Stimulated activated CD4-positive, alpha-beta T cell treated with anti-CD3 and anti-CD28 coated beads, Interleukin-15, amount 100 ng/mL, for 24 hours (primary cell): ENCODE results near the gene STRA8.

Experiments used
- DNase-seq: peaks from one replicate; pipeline ENCODE4 v3.0.0-alpha.2; 2020

The STRA8 gene, protein sequence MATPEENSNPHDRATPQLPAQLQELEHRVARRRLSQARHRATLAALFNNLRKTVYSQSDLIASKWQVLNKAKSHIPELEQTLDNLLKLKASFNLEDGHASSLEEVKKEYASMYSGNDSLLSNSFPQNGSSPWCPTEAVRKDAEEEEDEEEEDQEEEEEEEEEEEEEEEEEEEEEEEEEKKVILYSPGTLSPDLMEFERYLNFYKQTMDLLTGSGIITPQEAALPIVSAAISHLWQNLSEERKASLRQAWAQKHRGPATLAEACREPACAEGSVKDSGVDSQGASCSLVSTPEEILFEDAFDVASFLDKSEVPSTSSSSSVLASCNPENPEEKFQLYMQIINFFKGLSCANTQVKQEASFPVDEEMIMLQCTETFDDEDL

DNA sequence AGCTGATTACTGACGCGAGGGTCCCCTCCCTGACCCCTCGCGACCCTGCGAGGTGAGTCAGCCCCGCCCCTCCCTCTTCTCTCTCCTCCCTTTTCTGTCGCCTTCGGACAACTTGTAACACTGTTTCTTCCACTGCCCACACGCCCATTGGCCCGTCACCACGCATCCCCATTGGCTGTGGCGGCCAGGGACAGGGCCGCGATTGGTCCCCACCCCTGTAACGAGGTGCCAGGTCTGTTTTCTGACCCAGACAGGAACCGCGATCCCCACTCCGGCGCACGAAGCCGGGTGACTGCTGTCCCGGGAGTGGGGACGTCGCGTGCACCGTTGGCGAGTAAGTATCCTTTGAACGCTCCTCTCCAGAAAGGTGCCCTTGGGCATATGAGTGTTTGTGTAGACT is at the start of gene STRA8:
Gene STRA8 (plus strand): TSS at position 269 of the 400 bp plus-strand sequence. CDS start 6,687 bp downstream, outside the sequence.
- no peak for DNase-seq

DNA sequence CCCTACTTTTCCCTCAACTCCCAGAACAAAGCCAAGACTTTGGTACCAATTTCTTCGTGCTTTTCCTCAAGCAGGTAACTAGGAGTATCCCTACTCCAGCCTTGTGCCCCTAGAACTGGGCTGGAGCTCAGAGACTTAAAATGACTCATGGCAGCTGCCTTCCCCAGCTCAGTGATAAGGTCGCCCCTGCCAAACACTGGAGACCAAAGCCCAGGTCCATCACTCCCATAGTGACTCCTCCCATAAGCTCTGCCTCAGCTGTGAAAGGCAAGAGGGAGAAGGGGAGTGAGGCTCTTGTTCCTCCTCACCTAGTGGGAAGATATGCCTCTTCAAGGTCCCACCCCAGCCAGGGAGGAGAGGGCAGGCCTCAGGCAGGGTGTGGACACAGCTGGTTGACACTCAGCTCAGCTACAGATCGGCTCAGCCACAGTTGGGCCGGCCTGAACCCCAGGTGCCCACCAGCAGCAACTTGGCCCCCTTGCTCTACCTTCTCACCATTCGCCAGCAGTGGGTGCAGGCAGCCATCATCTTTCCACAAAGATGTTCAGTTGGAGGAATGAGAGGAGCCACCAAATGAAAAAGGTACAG is 49.3 kb upstream of the STRA8 start:
- no peak for DNase-seq

DNA sequence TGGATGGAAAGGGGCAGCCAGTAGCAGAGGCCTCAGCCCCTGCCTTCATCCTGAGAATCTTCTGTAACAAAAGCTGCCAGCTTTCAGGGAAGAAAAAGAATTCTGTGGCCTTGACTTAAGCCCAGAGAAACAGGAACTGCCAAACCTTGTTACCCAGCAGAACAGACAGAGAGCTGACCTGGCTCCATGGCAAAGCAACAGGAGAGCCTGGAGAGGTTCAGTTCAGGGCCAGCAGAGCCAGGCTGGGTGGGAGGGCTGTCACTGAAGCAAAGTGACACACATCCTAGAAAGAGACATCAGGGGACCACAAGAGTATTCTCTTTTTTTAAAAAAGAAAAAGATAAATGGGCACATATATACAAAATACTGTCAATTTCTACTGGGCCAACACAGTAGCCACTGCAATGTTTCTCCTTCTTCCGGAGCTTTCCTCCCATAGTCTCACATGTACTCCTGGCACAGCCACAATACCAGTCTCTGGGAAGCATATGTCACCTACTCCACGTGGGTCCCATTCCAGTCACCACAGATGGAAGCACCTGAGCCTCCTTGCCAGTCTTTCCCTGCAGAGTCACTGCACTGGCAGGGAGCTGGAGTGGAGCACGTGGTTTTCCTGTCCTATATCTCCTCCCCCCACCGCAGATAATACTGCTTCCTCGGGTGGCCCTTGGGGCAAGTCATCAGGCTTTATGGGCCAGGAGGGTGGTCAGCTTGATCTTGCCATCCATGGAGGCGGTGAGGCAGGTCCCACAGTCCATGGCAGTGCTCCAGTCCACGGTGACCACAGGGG is 48.0 kb upstream of the STRA8 start:
- no peak for DNase-seq

DNA sequence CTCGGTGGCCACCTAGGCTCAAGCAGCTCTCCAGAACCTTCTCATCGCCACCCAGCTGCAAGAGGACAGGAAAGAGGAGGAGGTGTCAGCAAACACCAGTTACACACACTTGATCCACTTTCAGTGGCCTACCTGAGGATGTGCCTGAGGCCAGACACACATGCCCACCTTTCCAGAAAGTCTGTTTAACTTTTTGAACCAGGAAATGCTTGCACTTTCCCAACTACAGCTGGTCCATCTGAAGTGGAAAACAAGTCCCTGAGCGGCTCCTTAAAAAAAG is 47.4 kb upstream of the STRA8 start:
- no peak for DNase-seq

DNA sequence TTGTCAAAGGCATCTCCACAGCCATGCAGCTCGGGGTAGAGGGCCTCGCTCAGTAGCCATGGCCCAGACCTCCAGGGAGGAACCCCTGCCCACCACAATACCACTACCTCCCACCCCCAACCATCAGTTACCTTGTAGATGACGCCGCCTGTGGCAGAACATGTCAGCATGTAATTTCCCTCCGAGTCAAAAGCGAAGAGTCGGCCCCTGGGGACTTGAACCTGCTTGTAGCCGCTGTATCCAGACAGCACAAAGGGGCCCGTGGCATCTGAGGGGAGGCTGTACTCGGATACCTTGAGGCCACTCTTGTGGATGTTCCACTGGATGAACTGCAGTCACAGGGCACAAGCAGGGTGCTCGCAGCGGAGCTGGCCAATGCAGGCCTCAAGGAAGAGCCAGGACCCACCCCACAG is 46.8 kb upstream of the STRA8 start:
- DNase-seq: no peak

DNA sequence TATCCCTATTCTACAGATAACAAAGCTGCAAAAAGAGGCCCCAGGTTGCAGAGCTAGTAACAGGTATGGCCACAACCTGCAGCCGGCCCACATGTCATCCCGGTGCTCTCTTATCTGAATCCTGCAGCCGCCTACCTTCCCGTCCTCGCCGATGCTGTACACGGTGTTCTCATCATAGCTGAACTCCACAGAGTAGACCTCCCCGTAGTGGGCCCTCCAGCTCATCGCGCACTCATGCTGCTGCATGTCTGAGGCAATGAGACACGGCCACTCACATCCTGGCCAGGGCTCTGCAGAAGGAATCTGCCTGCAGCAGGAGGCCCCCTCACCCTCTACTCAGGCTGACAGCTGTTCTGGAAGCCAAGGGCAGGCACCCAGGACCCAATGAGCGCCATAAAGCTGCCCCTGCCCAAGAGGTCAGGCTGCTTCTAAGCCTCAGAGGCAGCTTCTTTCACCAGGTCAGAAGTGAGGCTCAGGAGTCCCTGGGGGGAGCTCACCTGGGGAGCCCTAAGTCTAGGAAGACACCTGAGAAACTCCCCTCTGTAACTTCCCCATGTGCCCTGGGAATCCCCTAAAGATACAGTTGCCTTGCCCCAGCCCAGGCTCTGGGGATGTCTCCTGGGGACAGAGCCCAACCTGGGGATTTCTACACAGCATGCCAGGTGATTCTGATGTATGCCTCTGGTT is 45.2 kb upstream of the STRA8 start:
- no peak for DNase-seq

DNA sequence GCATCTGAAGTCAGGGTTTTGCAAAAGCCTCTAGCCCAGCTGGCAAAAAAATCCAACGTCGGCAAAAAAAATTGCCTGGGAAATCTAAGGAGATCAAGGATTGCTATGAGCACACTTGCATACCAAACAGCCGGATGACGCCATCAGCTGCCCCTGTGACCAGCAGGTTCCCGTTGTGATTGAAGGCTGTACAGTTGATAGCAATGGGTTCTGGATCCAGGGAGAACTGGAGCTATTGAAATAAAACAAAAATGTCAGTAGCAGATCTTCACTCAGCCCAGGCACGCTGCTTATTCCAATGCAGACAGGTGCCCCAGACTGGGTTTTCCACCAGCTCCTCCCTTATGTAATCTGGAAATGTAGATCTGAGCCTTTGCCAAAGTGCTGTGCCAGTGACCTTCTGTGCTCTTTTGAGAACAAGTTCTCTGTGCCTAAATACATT is 44.4 kb upstream of the STRA8 start:
- no peak for DNase-seq

DNA sequence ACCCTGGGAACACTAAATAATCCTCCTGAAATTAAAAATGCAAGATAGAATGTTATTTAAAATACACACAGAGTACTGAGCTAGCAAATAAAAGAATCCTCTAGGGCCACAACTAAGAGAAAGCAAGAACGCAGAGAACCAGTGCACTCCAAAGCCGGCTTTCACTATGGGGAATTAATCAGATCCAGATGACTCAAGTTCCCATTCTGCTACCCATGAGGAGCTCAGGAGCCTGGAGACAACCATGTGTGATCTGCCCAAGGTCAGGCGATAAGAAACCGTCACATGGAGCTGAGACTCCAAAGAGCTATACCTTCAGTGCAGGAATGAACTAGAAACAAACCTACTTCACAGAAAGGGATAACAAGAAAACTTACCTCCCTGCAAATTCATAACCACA is 43.7 kb upstream of the STRA8 start:
- DNase-seq: no peak

DNA sequence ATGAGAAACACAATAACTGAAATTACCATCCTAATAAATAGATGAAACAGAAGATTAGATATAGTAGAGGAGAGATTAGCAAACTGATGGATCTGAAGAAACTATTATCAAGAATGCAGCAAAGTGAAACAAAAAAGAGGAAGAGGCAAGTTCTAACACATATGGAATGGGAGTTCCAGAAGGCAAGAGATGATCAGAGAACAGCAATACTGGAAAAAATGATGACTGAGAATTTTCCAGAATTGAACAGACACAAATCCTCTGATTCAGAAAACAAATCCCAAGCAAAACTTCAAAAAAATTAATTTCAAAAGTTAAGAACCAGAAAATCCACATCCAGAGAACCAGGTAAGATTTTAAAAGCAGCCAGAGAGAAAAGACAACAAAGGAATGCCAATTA is 42.9 kb upstream of the STRA8 start:
- DNase-seq: no peak

DNA sequence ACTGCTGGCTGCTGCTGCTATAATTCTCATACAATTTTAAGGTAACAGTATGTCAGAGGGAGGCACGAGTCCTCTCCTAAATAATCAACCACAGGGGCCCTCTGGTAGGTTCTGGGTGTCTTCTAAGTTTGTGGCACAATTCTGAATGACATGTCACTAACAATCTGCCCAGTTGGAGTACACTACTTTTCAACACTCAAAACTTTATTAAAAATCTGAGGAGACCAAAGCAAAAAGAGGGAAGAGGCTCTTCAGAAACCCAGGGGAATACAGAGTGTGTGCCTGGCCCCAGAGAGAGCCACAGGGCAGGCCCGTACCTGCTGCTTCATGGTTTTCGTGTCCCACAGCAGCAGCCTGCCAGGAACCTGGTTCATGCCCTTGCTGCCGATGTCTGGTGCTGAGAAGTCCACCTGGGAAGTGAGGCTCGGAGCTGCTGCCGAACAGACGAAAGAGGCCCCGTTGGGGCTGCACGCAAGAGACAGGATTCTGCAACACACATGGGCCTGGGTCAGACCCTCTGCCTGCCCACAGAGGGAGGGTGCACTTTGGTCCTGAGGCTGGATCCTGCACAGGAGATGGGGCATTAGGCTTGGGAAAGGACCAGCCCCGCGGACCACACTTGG is 40.6 kb upstream of the STRA8 start:
- no peak for DNase-seq

DNA sequence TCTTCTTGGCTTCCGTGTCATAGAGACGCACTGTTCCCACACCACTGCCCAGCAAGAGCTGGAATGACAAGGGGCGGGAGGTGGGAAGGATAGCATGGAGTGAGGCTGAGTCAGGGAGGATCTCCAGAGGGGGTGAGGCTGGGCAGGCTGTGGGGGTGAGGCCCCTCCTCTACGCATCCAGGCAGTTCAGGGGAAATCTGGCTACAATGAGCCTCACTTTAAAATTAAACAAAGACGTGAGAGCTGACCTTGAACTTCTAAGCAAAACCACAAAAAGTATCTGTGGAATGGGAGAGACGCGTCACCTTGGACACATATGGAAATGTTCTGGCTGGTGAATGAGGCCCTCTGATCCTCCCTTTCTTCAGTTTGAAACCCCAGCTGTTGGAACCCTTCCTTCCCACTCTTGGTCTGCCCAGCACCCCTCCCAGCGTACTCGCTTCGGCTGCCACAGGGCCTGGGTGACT is 40.0 kb upstream of the STRA8 start:
- DNase-seq: no peak

DNA sequence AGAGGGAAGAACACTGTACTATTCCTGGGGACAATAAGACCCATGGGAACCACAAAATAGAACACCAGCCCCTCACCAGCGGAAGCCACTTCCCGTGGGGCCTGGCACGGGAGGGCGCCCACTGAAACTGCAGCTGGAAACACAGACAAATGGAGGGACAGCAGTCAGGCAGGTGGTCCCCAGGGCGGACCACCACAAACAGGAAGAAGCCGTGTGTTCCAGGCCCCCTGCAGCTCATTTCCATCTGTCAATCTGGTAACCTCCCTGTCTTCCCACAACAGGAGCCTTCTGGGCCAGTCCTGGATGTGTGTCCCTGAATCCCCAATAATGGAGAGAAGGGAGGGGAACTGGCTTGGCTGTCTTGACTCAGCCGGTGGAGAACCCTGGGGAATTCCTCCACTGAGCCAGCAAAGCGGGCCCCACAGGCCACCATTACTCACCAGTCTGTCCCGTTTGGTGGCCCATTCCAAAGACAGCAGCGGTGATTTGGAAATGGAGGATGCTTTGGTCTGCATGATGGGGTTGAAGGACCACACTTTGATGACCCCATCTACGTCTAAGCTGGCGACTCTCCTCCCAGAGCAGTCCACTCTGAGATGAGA is 39.0 kb upstream of the STRA8 start:
- DNase-seq: no peak

DNA sequence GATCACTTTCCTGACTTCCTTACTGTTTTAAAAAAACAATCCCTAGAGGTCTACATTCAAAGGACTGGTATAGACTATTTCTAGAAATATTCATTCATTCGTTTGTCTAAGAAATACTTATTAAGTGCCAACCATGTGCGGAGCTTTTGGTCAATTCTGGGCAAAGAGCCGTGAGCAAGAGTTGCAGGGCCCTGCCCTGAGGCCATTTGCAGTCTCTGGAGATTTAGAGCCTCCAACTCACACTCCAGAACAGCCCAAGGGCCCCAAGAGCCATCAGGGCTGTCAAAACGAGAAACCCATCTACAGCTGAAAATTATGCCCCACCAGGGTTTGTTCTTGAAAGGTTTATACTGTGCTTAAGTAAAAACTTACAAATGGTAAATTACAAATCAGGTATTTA is 38.5 kb upstream of the STRA8 start:
- DNase-seq: no peak

DNA sequence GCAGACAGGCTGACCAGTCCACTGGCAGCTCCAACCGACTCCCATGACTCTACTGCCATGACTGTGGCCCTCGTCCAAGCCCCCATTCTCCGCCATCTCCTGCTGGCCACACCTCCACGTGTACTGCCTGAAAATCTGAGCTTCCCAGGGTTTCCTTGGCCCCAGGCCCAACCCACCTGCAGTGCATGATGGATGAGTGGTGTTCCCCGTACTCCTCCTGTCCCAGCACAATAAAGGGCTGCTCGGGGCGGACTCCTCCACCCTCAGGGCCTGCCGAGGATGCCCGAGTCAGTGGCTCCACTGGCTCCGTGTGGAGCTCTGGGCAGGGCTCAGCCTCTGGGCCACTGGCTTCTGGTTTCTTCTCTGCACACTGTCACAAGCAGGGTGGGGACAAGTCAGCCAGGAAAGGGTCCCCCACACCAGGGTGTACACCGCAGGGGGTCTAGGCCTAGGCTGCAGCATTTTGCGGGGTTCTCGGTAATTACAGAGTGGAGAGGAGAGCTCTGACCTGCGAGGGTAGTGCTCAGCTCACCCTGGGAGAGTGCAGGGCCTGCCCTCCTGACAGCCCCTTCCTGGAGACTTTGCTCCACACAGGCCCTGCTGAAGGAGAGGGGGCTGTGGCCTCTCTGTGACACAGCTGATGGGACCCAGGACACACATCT is 37.5 kb upstream of the STRA8 start:
- no peak for DNase-seq

DNA sequence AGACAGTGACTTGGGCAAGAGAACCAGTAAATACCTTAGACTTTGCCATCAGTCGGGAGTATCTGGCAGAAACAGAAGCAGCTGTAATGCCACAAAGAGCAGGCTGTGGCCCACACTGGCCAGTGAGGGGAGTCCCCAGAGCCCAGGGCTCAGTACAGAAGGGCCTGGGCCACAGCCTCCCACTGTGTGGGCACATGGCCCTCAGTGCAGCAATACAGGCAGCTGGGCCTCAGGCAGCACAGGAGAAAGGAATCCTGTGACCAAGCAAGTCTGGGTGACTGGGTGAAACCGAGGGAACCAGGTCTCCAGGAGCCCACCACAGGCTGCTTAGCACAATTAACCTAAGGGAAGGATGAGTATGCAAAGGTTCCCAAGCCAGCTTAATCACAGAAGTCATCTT is 36.3 kb upstream of the STRA8 start:
- no peak for DNase-seq

DNA sequence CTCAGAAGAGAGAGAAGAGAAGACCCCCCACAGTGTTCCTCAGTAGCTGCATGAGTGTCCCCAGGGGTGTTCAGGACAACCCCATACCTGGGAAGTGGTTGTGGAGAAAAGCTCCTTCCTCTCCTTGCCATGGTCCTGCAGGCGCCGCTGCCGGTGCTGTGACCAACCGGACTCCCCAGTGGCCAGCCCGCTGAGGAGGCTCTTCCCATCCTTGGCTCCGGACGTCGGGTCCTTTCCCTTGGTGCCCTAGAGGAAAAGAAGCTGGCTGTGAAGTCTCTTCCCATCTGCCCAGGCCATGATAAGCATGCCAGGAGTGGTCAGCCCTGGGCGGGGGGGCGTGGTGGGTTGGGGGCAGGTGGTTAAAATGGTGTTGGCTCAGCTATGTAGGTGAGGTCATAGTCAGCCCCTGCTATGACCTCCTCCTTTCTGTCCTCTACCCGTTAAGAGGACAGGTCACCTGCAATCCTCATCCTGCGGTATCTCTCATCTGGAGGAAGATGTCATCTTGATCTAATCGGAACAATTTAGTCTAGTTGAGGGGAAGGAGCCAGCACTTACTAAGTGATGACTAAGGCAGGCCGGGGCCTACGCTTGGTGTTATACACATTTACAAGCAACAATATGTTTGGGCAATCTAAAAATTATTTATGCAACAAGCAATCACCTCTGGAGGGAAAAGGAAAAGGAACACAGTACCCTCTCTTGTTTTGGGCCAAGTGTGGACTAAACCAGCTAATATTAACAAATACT is 35.6 kb upstream of the STRA8 start:
- no peak for DNase-seq

DNA sequence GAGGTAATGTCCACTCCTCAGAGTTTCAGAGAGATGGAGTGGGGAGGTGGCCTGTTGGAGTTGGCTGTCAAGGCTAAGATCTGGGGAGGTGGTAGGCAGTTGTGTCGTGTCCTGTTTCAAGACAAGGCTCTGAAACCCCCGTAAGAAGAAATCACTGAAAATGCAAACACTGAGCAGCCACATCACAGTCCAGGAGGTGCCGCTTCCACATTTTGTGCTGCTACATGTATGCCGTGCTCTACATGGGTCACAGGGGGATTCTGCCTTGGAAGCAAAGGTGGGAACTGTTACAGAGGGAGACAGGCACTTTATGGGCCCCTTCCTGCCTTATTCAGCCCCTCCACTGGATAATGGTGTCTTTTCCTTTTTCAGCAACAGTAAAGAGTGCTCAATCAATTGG is 34.2 kb upstream of the STRA8 start:
- no peak for DNase-seq

DNA sequence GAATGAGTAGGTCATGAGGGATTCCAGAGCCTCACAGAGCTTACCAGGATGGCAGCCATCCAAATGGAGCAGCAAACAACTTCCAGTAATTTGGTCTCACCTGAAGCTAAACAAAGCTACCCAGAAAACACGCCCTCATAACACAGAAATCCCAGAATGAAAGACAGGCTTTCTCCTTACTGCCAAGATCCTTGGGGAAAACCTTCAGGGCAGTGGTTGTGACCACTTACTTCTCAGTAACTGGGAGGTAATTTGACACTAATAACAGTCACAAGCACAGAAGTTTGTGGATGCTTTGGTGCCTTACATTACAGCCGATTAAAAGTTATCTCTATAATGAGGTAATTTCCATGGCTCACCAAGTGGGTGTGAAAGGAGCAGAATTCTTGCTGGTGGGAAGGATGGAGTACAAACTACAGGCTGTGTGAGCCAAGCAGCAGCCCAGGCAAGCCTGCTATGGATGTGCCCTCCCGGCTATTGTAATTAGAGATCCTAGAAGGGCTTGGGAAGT is 32.8 kb upstream of the STRA8 start:
- no peak for DNase-seq

DNA sequence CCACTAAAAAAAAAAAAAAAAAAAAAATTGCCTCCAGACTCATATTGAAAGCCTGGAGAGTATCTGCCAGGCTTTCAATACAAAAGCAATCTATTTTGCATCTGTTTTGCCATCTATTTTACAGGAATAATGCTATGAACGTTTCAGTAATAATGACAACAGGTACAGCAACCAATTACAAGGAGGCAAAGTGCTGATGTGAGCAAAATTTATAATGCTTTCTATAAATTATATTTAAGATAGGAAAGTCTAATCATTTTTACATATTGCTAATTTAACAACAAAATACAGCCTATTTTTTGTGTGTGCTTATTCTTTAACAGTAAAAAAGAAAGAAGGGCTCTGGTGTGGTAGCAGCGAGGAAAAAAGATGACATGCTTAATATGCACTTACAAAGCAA is 32.3 kb upstream of the STRA8 start:
- DNase-seq: no peak

DNA sequence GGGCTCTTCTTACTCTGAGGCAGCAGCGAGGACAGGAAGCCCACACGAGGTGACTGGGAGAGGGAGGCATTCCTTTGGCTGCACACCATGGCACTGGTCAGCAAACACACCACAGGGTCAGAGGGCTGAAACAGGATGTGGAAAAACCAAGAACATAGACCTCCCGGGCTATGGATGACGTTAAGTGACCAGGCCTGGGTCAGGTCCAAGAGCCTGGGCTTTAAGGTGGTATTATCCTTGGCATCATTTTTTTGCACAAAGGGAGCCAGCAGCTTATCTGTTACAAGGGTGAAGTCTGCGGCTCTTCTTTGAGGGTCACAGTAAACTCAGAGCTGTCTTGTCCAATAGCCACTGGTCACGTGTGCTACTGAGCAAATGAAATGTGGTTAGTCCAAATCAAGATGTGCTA is 29.3 kb upstream of the STRA8 start:
- DNase-seq: no peak

DNA sequence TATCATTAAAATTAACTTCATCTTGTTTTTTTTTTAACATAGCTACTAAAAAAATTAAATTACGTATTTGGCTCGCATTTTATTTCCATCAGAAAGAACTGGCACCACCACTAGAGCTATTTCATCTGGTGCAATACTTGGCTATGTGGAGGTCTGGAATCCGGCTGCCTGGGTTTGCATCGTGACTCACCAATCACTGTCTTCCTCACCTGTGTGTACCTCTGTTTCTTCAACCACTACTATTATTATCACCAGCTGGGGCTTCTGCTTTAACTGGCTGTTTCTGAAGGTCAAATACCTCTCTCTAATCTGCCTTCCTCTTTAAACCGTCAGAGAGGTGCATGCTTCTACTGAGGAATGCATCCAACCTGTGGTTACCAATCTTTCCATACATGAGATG is 28.8 kb upstream of the STRA8 start:
- DNase-seq: no peak
